Effector CD8-positive, alpha-beta T cell (primary cell): ENCODE results near the gene C7orf57.

Experiments
- DNase-seq: peaks from one replicate; lab custom pipeline; 2025; lab: John Stamatoyannopoulos, UW

Gene C7orf57

GRCh38 chr7:48085433-48085791 is 50.1 kb downstream of the C7orf57 start:
- DNase-seq = no peak

DNA sequence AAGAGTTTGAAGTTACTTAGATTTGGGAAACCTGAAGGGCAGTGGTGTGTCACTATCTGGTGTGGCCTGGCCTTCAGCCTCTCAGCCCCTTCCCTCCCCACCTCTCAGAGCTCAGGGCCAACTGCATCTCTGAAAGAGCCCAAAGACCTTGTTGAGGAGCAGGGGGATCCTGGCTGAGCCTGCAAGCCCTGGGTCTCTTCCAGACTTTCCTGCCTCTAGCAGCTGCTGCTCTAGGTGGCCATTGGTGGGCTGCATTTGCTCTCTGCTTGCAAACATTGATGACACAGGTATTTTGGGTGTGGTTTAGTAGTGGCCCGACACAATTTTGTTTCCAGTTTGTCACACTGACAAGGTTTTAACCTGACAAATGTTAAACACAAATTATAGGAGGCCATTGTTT is 50.6 kb downstream of the C7orf57 start:
- DNase-seq = no peak

DNA sequence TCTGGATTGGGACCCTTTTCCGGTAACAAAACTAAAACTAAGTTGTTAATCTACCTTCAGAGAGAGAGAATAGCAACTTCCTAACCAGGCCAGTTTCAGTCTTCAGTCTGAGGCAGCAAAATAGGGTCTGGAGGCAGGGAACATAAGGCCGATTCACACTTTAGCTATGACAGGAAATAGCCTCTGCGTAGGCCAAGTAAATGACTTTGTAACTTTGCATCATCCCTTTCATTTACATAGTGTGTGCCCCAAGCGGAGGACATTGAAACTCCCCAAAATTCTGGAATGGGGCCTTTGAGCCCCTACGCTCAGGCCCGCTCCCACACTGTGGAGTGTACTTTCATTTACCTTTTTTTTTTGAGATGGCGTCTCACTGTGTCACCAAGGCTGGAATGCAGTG is 52.0 kb downstream of the C7orf57 start:
- DNase-seq = no peak

DNA sequence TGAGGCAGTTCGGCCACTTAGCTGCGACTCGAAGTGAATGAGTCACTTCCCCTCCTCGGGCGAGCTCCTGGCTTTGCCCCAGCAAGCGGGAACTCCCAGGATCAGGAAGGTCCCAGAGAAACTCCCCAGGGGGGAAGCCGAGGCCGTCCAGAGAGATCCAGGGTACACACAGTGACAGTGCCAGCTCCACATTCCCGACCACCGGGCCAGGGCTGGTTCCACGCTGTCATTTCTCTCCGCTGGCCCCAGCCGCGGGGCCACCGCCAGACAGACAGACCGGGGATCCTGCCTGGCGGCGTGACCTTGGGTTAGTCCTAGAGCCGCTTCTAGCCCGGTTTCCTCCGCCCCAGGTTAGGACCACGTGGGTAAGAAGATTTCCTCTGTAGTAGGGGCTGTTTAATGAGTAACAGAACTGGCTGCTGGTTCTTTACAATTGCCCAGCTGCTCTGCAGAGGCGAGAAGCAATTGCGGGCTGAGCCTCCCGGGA is 53.3 kb downstream of the C7orf57 start:
- DNase-seq = peak; percentile 50

DNA sequence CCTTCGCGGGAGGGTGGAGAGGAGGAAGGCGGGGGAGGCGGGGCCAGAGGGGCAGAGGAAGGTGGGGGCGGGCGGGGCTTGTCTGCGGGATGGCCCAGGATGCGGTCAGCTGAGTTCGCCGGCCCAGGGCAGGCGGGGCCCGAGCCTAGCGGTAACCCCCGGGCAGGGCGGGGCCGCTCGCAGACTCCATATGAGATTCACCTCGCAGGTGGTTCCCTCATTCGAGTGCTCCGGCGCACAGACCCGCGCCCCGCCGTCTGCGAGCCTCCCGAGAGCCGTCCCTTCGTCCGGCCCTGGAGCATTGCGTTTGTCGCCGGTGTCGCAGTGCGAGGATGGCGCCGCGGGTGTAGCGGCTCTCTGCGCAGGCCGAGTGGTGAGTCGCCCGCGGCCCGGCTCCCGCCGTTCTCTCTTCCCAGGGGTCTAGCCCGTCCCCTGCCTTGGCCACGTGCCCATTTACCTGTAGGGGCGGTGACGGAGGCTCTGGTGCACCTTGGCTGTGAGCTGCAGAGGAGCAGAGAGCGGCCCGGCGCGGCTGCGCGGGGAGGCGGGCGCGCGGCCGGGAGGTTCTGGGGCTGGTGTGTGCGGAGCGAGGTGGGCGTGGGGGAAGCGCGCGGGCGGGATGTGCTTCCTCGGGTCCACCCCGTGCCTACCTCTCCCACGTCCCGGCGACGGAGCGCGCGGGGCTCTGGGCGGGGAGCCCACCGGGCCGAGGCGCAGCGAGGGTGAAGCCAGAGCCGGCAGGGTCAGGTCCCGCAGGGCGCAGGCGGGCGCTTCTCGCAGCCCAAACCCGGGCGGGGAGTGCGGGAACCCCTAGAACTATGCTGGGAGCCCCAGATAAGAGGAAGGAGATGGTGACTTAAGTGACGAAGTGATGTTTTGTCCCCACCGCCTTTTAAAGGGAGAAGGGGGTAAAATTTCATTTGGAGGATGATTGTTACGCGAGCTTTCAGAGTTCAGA is 54.0 kb downstream of the C7orf57 start, which contains the start of gene UPP1:
UPP1 (plus strand) TSS at position 220 of the 958 bp plus-strand sequence. CDS start 5,519 bp downstream, outside the sequence.
- DNase-seq = peak; percentile 74

DNA sequence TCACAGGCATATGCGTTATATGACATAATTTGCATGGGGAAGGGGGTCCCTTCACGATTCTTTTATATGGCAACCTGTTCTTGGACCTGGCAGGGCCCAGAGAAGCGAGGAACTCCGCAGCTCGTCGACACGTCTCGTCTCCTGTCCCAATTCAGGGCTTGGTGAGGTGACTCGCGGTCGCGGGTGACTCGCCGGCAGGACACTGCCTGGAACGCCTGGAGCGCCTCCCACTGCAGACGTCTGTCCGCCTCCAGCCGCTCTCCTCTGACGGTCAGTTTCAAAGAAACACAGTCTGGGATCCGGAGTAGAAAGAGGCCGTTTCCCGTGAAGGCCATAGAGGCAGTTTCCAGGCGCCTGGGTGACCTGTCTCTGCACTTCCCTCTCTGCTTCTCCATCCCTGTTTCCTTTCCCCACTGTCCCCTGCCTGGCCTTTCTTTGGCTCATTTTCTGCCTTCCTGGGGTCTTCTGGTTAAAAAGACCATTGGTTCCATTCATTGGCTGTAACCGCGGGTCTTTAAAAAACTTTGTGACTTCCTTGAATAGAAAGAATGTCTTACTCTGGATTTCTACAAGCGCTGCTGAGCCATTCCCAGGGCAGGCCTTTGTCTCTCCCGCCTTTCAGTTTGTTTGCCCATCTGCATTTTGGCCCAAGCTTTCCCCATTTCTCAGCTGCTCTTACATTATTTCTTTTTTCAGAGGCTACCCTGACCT is 54.9 kb downstream of the C7orf57 start:
- no peak for DNase-seq

- DNase-seq = no peak
These were observed 56.4 kb downstream of the C7orf57 start for GRCh38 chr7:48091506-48092433.

DNA sequence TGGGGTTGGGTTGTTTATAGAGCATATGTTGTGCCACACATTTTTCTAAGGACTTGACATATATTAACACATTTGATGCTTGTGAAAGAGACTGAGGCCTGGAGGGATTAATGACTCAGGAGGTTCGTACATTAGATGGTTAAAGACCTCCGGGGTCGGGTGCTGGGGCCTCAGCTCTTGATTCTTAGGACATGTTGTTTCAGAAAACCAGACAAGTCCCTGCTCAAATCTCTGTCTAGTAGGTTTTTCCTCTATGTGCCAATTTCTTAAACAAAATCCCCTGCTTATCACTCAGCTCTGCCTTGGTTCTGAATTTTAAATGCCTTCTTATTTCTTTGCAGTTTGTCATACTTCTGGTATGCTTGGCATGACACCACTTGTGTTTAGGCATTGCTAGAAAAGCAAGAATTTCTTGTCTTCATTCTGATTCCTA is 59.5 kb downstream of the C7orf57 start:
- DNase-seq = no peak

DNA sequence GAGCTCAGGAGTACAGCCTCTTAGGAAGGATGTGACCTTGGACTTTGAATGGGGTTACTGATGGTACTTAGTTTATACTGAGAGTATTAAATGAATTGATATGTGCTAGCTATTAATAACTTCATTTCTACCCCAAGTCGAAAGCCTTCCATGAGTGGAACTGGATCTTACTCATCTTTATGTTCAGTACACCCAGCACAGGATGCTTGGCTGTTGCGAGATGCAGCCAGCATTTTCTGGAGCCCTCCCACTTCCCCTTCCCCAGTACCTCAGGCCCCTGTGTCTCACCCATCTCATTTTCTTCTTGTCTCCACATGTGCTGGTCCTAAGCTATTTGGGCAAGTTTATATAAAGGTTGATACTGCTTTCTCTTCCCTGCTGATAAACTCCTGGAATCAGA is 60.9 kb downstream of the C7orf57 start:
- no peak for DNase-seq

DNA sequence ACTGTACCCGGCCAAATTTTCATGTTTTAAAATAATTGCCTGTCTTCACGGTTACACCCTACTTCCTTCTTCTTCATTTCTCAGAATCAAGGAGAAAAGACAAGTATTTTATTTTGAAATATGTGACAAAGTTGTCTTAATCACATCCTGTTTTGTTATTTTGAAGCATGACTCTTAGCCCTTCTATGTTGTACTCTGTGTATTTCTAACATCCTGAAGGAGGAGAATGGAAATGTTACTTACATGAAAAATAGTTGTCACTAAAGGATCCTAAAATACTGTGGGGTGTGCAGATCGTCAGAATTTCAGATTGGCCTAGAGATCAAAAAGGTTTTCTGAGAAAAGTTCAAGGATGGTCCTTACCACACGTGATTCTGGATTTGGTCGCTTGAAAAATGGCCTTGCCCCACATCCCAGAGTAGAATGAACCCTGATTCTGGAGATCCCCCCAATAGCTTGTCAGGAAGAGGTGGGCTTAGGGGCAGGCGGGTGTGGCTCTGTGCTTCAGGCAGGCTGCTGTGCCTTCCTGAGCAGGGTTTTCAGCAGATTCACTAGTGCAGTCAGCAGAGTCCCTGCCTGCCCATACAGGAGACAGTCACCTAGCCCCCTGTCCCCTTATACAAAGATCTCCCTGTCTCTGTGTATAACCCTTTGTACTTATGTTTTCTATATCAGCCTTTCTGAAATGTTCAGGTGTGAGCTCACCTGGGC is 62.3 kb downstream of the C7orf57 start:
- no peak for DNase-seq

- DNase-seq = no peak
These were observed 63.5 kb downstream of the C7orf57 start for GRCh38 chr7:48098846-48099245.

DNA sequence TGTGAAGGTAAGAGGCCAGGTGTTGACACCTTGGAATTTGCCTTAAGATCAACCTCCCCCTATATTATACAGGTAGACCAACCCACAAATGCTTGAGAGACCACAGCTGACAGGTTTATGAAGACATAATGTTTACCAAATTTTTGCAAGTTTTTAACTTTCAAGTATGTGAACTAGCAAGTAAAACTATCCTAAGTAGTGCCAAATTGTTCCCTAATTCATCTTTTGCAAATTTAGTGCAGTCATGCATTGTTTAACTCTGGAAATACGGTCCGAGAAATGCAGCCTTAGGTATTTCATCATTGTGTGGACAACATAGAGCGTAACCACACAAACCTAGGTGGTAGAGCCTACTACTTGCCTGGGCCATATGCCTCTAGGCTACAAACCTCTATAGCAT is 64.4 kb downstream of the C7orf57 start:
- DNase-seq = no peak

- DNase-seq = no peak
These were observed 66.0 kb downstream of the C7orf57 start for GRCh38 chr7:48101352-48101751.

DNA sequence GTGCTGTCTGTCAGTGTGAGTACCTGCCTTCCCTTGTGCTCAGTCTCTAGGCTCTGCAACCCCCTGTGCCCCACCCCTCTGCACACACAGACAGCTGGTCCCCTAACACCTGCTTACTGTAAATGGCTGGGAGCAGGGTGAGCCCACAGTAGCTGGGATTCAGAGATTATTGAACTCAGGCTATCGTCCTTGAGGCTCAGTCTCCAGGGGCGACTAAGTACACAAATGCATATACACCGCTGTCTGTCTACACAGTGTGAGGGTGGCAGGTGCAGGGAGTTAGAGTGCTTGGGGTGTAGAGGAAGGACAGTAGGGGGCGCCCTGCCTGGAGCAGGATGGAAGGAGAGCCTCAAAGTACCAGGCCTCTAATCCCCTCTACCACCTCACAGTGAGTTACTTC is 66.6 kb downstream of the C7orf57 start:
- DNase-seq = no peak

- no peak for DNase-seq
These were observed 67.2 kb downstream of the C7orf57 start for GRCh38 chr7:48102530-48102929.

GRCh38 chr7:48105045-48105444 is 69.7 kb downstream of the C7orf57 start:
- no peak for DNase-seq

DNA sequence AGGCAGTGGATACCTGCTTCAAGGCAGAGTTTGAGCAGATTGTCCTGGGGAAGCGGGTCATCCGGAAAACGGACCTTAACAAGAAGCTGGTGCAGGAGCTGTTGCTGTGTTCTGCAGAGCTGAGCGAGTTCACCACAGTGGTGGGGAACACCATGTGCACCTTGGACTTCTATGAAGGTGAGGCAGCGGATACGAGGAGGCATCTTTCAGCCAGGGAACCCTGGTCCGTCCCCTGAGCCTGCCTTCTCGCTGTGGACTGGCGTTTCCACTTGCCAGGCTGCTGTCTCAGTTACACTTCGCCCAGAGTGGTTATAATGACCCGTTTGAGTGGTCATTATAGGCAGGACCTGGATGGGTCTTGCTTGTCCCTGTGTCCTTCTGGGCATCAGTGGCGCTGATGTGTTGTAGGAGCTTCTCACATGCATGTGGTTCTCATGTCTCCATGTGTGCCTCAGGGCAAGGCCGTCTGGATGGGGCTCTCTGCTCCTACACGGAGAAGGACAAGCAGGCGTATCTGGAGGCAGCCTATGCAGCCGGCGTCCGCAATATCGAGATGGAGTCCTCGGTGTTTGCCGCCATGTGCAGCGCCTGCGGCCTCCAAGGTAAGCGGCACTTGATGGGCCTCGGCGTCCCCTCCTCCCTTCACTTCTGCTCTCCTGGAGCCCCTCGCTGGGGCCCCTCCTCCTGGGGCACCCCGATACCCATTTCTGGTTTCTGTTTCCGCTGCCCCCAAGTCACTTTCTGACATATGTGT is 71.7 kb downstream of the C7orf57 start:
- no peak for DNase-seq

DNA sequence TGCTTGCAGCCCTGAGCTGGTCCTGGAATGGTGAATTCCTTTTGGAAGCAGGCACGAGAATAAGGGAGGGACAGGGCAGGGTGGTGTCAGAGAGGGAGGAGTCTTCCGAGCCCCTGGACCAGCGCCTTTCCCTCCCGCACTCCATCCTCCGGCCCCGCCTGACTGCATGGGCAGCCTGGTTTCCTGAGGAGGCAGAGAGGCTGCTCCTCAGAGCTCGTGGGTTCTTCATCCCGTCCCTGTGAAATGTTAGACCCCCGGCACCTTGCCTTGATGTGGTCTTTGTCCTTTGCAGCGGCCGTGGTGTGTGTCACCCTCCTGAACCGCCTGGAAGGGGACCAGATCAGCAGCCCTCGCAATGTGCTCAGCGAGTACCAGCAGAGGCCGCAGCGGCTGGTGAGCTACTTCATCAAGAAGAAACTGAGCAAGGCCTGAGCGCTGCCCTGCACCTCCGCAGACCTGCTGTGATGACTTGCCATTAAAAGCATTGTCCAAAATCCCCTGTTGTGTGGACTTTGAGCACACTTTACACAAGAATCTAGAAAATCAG is 72.7 kb downstream of the C7orf57 start:
- no peak for DNase-seq

- DNase-seq = no peak
These were observed 73.9 kb downstream of the C7orf57 start for GRCh38 chr7:48108959-48109847.
